BE2C (cell line): ENCODE data around the gene ELMO2.

Experiments used
- DNase-seq: peaks from one replicate; pipeline ENCODE4 v3.0.0-alpha.2; 2020
- H3K27me3 ChIP-seq: fragments of 250-450 bp; sonication (Bioruptor Pico); 2 replicates; pipeline ENCODE4 v1.5.1; 2020; ENCODE audit warnings: mild to moderate bottlenecking
- H3K36me3 ChIP-seq: fragments of 250-450 bp; sonication (Bioruptor Pico); 2 replicates; pipeline ENCODE4 v1.5.1; 2020; ENCODE audit warnings: mild to moderate bottlenecking
- H3K4me1 ChIP-seq: fragments of 250-450 bp; sonication (Bioruptor Pico); 2 replicates; pipeline ENCODE4 v1.5.1; 2020
- H3K4me3 ChIP-seq: 2 replicates; pipeline ENCODE4 v1.5.1; 2011; ENCODE audit warnings: low read depth, low read length
- H3K9me3 ChIP-seq: fragments of 250-450 bp; sonication (Bioruptor Pico); 2 replicates; pipeline ENCODE4 v1.5.1; 2020
- TF ChIP-seq, protein P1 (sequence below): IDR thresholded peaks from 2 replicates; pipeline ENCODE4 v1.5.1; 2012; ENCODE audit warnings: mild to moderate bottlenecking, low read depth, low read length

ELMO2 gene

DNA sequence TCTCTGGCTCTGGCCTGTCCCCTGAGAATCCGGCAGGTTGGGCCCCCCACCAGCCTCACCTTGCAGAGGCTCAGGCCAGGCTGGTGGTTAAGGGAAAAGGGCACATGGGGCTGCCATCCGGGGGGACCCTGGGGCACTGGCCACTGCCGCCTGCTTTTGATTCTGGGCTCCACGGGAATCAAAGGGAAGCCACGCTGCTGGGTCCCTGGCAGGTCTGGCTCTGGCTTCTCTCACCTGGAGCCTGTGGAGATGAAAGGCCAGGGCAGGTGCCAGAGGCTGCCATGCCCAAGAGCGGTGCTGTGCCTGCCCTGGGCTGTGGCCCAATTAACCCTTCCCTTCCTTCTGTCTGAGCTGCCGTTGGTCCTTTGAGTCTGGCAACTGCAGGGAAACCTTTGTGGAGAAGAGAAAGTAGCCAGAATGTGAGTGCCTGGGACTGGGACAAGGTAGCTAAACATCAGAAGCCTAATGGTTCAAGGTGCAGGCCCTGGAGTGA lies 88.7 kb downstream of the ELMO2 start:
- no peaks in the 10 kb centered on the region for H3K4me1 ChIP-seq
- no peak overlapping the region for H3K4me3 ChIP-seq
- no peaks in the 10 kb centered on the region for H3K9me3 ChIP-seq
- H3K36me3 ChIP-seq = no peaks in the 10 kb centered on the region
- H3K27me3 ChIP-seq = peaks cover 8% of the 10 kb centered on the region
- DNase-seq = no peak
- TF ChIP-seq, protein P1, sequence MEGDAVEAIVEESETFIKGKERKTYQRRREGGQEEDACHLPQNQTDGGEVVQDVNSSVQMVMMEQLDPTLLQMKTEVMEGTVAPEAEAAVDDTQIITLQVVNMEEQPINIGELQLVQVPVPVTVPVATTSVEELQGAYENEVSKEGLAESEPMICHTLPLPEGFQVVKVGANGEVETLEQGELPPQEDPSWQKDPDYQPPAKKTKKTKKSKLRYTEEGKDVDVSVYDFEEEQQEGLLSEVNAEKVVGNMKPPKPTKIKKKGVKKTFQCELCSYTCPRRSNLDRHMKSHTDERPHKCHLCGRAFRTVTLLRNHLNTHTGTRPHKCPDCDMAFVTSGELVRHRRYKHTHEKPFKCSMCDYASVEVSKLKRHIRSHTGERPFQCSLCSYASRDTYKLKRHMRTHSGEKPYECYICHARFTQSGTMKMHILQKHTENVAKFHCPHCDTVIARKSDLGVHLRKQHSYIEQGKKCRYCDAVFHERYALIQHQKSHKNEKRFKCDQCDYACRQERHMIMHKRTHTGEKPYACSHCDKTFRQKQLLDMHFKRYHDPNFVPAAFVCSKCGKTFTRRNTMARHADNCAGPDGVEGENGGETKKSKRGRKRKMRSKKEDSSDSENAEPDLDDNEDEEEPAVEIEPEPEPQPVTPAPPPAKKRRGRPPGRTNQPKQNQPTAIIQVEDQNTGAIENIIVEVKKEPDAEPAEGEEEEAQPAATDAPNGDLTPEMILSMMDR = no peak

DNA sequence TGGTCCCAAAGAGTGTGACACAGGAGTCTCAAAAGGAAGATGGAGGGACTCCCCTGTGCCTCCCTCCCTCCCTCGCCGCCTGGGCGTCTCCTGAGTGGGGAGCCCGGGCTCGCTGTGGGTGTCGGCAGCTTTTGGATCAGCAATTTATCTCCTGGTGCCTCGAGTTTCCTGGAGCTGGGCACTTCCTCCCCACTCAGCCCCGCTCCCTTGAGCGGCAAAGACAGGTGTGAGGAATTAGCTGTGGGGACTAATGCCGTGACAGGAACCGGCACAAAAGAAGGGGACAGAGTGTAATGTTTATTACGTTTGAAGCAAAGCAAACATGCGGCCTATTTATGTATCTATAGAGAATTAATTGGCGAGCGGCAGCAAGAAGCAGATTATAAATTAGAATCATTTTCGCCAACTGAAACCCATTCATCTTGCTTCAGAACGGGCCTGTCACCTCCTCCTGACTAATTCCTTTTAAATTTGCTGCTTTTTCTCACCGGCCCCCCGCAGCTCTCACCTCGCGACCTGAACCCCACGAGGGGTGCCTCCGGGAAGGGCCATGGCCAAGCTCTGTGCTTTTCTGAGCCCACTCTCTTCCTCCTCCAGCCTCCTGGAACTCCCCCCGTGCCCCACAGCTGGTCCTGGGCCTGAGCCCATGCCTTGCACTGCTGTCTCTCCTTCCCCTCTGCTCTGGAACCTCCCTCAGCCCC lies 89.3 kb downstream of the ELMO2 start:
- DNase-seq = no peak
- peaks cover 11% of the 10 kb centered on the region for H3K27me3 ChIP-seq
- H3K36me3 ChIP-seq = no peaks in the 10 kb centered on the region
- no peaks in the 10 kb centered on the region for H3K9me3 ChIP-seq
- peaks cover under 1% of the 10 kb centered on the region; the same call in 1 of the 2 replicates for H3K4me1 ChIP-seq
- TF ChIP-seq, protein P1 = no peak
- no peak overlapping the region for H3K4me3 ChIP-seq
